ENCODE measurements around the gene PANK2.
"Not testable (repeated sequence)": the region's sequence is repeated elsewhere in the genome, so short reads cannot be mapped to it uniquely, and the experiment has no call there.

PANK2 gene

DNA sequence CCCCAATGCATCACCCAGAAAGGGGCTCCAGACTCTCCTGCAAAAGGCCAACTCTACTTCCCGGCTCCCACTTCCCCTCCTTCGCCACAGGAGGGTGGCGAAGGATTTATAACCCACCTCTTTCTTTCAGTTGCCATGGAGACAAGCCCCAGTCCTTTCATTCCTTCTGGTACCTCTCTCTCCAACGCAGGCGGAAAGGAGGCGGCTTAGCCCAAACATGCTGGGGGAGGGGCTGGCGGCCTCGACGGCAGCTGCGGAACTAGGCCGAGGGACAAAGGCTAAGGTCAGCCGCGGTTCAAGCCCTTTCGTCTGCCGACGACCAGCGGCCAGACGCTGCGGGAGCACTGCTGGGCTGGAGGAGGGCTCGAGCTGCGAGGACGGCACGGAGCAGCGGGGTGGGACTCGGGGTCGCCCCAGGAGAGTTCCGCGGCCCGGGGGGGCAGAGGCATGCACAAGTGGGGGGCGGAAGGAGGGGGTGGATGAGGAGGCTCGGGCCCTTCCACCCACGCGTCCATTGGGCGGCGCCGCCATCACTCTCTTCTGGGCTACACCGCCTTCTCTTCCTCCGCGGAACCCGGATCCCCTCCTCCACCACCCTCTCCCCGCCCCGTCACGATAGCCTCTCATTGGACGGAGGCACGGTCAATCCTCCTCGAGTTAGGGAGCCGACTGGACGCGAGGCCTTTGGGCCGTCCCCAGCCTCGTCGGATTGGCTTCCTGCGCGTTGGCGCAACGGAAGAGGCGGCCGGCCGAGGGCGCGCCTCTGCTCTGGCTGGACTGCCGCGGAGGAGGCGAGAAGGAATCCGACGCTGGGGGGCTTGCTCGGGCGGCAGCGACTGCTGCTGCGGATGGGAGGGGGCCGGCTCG is at the start of gene PANK2:
Gene PANK2, plus strand, starts transcription at position 766 of the 867 bp plus-strand sequence.
- H3K27me3 ChIP-seq = no peaks in the 10 kb centered on the region
- peaks cover 0 to 46% (median 33%) of the 10 kb centered on the region in 4 donors for H3K4me1 ChIP-seq
- H3K9me3 ChIP-seq = no peaks in the 10 kb centered on the region
- peak; percentile 99 to 100 for DNase-seq
- peak within 1 kb of the TSS; percentile 94 to 97 for H3K27ac ChIP-seq
- intact Hi-C loops (cut with DNase I; ENCODE audit: low total_unique reads) = loop anchor here (2.0 to 5.0 kb wide), 3 partner anchors 128 to 204 kb away; partner anchors contain the start of gene RNF24
- TF ChIP-seq, protein P1, sequence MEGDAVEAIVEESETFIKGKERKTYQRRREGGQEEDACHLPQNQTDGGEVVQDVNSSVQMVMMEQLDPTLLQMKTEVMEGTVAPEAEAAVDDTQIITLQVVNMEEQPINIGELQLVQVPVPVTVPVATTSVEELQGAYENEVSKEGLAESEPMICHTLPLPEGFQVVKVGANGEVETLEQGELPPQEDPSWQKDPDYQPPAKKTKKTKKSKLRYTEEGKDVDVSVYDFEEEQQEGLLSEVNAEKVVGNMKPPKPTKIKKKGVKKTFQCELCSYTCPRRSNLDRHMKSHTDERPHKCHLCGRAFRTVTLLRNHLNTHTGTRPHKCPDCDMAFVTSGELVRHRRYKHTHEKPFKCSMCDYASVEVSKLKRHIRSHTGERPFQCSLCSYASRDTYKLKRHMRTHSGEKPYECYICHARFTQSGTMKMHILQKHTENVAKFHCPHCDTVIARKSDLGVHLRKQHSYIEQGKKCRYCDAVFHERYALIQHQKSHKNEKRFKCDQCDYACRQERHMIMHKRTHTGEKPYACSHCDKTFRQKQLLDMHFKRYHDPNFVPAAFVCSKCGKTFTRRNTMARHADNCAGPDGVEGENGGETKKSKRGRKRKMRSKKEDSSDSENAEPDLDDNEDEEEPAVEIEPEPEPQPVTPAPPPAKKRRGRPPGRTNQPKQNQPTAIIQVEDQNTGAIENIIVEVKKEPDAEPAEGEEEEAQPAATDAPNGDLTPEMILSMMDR (IDR thresholded peaks at IDR 0.05) = peak; percentile 69 to 77
- H3K4me3 ChIP-seq = peak within 1 kb of the TSS; percentile 95 to 100
- H3K36me3 ChIP-seq = no peaks in the 10 kb centered on the region

DNA sequence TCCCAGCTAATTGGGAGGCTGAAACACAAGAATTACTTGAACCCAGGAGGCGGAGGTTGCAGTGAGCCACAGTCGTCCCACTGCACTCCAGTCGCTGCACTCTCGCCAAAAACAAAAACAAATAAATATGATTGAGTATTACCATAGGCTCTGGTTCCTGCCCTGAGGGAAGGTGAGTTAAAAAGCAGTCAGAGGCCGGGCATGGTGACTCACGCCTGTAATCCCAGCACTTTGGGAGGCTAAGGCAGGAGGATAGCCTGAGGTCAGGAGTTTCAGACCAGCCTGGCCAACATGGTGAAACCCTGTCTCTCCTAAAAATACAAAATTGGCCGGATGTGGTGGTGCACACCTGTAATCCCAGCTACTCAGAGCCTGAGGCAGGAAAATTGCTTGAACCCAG is 49.0 kb upstream of the PANK2 start:
- intact Hi-C loops (cut with DNase I; ENCODE audit: low total_unique reads) = loop anchor here (10.0 kb wide), 1 partner anchor 165 kb away; no protein-coding TSS in a partner anchor
- not testable (repeated sequence) for H3K4me3 ChIP-seq, H3K4me1 ChIP-seq, H3K27me3 ChIP-seq, H3K9me3 ChIP-seq, H3K36me3 ChIP-seq, DNase-seq, H3K27ac ChIP-seq

DNA sequence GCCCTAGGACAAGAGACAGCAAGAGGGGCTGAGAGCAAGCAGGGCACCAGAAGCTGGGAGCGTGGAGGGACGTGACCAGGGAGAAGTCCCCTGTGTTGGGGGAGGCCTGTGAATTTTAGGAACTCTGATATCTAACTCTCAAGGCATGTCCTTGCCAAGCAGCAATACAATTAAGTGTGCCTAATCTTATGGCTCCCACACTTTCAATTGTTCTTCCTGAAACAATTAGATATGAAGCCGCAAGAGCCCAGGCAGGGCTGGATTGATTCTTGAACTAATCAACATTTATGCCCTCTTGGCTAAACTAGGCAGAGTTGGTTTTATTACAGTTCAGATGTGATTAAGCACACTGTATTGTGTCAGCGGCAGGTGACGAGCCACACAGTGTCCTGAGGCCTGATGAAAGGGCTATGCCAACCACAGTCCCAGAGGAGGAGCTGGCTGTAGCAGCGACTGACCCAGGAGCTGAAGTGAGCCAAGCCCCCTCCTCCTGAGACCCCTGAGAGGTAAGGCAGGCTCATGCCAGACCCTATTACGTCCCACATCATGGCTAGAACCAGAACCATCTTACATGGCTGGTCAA is 46.7 kb upstream of the PANK2 start:
- H3K27me3 ChIP-seq = no peaks in the 10 kb centered on the region
- TF ChIP-seq, protein P1 (IDR thresholded peaks at IDR 0.05) = no peak
- H3K4me3 ChIP-seq = no peak overlapping the region
- DNase-seq = no peak
- intact Hi-C loops (cut with DNase I; ENCODE audit: low total_unique reads) = loop anchor here (10.0 kb wide), 1 partner anchor 168 kb away; no protein-coding TSS in a partner anchor
- H3K36me3 ChIP-seq = no peaks in the 10 kb centered on the region
- no peak overlapping the region for H3K27ac ChIP-seq
- peaks cover 0 to 10% (median 4%) of the 10 kb centered on the region in 4 donors for H3K4me1 ChIP-seq
- H3K9me3 ChIP-seq = no peaks in the 10 kb centered on the region

DNA sequence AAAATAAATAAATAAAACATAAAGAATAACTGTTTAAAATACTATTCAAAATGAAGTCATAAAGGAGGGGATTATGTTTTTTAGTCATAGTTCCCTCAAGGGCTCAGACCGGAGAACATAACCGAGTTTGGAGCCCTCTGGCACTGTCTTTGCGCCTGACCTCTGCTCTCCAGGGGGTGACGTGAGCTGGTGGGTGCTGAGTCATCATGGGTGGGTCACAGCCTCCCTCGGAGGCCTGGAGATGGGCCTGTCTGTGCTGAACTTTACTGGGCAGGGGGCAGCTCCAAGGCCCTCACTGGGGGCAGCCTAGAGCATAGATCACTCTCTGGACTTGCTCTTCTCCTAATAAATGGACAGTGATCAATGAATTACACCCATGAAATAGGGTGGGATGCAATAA is 45.7 kb upstream of the PANK2 start:
- Histone ChIP-seq H3K9me3 (no peaks in the 10 kb centered on the region), H3K36me3 (no peaks in the 10 kb centered on the region), H3K4me1 (peaks cover 0 to 21% (median 13%) of the 10 kb centered on the region in 4 donors), H3K27ac (no peak overlapping the region), H3K27me3 (no peaks in the 10 kb centered on the region), H3K4me3 (no peak overlapping the region)
- DNase-seq = no peak
- intact Hi-C loops (cut with DNase I; ENCODE audit: low total_unique reads) = loop anchor here (10.0 kb wide), 1 partner anchor 169 kb away; no protein-coding TSS in a partner anchor
- TF ChIP-seq, protein P1 (IDR thresholded peaks at IDR 0.05) = no peak

DNA sequence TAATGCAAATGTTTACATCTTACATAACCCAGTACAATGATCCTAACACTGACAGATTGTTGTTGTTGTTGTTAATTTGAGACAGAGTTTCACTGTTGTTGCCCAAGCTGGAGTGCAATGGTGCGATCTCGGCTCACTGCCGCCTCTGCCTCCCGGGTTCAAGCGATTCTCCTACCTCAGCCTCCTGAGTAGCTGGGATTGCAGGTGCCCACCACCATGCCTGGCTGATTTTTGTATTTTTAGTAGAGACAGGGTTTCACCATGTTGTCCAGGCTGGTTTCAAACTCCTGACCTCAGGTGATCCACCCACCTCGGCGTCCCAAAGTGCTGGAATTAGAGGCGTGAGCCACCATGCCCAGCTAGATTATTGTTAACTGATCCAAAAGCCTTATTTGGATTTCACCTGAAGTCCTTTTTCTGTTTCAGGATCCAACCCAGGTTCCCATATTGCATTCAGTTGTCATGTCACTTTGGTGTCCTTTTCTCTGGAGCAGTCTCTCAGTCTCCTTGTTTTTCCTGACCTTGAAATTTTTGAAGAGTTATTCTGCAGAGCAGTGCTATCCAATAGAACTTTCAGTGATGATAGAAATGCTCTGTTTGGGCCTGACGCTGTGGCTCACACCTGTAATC is 45.1 kb upstream of the PANK2 start:
- peaks cover 0 to 27% (median 18%) of the 10 kb centered on the region in 4 donors for H3K4me1 ChIP-seq
- not testable (repeated sequence) for H3K27me3 ChIP-seq, H3K9me3 ChIP-seq, H3K27ac ChIP-seq, DNase-seq, H3K36me3 ChIP-seq, H3K4me3 ChIP-seq
- intact Hi-C loops (cut with DNase I; ENCODE audit: low total_unique reads) = loop anchor here (10.0 kb wide), 1 partner anchor 169 kb away; no protein-coding TSS in a partner anchor

DNA sequence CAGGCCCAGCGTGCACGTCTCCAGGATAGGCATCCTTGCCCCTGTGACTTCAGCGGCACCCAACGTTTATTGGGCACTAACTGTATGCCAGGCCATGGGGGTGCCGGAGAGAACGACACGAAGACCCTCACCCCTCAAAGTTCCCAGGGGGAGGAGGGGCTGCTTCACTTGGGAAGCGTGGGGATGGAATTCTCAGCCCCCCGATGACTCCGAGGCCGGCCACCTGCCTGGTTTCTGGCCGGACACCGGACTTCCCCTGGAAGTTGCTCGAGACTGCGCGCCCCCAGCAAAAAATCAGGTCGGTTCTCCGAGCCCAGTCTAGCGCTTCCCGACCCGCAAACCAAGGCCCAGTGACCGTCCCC is 42.8 kb upstream of the PANK2 start:
- TF ChIP-seq, protein P1 (IDR thresholded peaks at IDR 0.05) = no peak
- H3K4me3 ChIP-seq = peak overlapping the region; percentile 77 to 82
- H3K27me3 ChIP-seq = no peaks in the 10 kb centered on the region
- H3K9me3 ChIP-seq = no peaks in the 10 kb centered on the region
- DNase-seq = no peak
- H3K27ac ChIP-seq = peak overlapping the region; percentile 95
- intact Hi-C loops (cut with DNase I; ENCODE audit: low total_unique reads) = loop anchor here (10.0 kb wide), 1 partner anchor 172 kb away; no protein-coding TSS in a partner anchor
- H3K4me1 ChIP-seq = peaks cover 0 to 32% (median 18%) of the 10 kb centered on the region in 4 donors
- H3K36me3 ChIP-seq = no peaks in the 10 kb centered on the region

Measured in tibial artery (tissue), 4 donors.